Activated gamma-delta T cell (primary cell): ENCODE results near the gene DNPH1.

Experiments
- DNase-seq: peaks from one replicate; lab custom pipeline; 2025; lab: John Stamatoyannopoulos, UW
- total RNA-seq, 2 donors: gene quantifications; one replicate each; lab custom pipeline; 2026; lab: John Stamatoyannopoulos, UW

The DNPH1 gene, protein sequence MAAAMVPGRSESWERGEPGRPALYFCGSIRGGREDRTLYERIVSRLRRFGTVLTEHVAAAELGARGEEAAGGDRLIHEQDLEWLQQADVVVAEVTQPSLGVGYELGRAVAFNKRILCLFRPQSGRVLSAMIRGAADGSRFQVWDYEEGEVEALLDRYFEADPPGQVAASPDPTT
- 15.4 to 16.4 reads per million in 2 donors for total RNA-seq

DNA sequence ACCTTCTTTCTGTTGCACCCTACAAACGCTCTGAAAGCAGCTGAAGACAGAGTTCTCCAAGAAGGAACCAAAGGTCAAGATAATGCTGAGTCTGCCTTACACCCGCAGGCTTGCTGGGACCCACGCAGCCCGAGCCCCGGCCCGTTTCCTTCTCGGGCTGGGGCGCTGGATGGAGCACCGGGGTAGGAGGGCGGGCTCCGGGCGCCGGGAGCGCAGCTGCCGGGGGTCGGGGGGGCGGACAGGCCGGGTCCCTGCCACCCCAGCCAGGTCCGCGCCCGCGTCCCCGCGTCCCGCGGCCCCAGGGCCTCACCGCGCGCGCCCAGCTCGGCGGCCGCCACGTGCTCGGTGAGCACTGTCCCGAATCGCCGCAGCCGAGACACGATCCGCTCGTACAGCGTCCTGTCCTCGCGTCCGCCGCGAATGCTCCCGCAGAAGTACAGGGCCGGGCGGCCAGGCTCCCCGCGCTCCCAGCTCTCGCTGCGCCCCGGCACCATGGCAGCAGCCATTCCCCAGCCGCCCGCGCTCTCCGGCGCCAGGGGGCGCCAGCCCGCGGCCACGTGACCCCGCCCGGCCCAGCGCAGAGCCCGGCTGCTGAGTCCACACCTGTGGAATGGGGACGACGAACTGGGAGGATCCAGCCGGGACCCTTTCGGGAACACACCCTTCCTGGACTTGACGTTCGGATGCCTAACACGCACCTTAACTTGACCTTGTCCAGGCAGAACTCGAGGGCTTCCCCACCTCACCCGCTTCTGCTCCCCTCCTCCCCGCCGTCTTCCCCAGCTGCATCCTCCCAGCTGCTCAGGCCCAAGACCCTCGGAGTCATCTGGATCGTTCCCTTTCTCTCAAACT is at the start of gene DNPH1:
DNPH1 (minus strand) TSS at position 531 of the 852 bp plus-strand sequence; CDS start at position 506, 25 bp downstream.
- peak; percentile 59 for DNase-seq

DNA sequence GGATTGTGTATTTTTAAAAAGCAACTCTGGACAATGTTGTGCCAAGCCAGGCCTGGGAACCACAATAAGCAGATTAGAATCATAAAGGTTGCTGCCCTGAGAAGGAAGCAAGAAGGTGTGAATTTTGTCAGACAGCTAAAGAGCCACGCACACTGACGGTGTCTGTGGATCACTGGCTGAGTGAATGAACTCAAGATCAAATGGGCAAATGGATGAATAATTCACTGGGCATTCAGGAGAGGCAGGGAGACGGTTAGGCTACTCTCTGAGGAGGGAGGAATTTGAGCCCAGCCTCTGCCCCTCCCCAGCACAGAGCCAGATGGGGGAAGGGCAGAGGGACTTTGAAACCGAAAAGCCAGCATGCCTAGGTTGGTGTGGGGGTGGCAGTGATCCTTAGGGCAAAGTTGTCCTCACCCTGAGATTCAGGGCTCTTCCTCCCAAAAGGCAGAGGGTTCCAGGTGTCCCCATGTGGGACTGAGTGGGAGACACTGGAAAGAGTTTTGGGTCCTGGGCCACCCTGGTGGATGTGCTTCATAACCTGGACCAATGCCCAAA is 49.3 kb upstream of the DNPH1 start:
- no peak for DNase-seq

DNA sequence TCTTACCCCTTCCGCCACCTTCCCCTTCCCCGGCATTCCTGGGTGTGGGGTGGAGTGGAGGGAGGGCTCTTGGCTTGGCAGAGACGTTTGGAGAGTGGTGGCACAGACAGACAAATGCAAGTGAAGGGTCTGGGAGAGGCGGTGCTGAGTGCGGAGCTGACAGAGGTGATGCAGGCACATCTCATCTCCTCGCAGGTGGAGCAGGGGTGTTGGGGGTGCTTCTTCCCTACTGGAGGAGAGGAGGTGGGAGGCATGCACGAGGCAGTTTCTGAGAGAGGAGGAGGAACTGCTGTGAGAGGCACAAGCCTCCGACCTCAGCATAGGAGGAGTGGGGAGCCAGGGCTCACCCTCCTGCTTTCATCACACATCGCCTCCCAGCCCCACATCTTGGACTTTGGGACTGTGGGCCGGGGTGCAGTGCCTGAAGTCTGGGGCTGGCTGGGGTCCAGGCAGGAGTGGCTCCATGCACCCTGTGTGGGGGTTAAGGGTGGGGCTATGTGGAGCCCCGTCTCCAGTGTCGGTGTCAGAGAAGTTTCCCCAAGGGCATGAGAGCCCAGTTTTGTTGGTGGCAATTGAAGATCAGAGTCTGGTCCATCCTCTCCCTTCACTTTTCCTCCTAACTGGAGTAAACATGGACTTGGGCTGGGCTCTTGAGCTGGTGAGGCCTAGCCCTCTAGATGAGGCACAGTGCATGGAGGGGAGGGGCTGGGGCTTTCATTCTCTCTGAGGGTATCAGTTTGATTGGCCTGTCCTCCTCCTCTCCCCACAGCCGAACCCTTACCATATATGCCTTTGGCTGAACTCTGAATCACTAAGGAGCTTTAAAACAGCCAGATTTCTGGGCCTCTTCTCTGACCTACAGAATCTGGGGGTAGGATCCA is 48.6 kb upstream of the DNPH1 start:
- DNase-seq = no peak

DNA sequence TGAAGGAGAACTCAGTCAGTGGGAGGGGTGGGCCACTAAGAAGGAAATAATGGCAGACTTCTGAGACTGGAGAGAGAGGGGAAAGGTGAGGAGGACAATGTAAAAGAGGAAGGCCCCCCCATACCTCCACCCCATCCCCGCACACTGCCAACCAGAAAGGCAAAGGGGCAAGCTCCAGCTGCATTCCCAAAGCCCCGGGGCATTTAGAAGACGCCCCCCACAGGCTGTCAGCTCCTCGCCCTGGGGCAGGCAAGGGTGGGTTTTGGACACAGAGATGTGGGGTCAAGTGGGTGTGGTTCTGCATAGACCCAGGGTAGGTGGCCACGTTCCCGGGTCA is 48.0 kb upstream of the DNPH1 start:
- DNase-seq = no peak

DNA sequence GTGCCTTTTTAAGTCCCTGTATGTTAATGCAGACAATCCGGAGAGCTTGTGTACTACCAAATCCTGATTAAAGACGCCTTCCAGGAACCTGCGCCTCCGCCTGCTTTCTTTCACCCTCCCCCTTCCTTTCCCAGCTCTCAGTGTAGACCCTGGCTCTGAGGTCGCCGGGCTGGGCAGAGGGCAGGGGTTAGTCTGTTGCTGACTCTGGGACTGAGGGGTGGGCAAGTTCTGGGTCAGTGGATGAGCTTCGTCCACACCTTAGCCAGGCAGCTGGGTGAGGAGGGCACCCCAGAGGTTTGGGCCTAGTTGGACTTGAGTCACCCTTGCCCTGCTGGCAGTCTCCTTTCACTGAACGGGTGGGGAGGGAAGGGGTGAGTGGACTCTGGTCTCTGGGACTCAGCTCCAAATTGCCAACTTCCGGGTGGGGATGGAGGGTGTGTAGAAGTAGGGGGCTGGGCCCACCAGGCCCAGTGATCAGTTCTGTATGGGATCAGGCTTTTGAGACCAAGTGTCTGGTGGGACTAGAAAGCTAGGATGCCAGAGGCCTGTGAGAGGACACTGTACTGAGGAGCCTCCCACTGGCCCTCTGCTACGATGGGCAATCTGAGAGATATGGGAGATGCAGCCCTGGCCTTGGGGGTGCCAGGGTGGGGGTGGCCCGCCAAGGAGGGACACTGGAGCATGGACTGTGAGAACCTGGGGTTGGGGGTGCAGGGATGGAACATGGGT is 47.5 kb upstream of the DNPH1 start:
- no peak for DNase-seq

DNA sequence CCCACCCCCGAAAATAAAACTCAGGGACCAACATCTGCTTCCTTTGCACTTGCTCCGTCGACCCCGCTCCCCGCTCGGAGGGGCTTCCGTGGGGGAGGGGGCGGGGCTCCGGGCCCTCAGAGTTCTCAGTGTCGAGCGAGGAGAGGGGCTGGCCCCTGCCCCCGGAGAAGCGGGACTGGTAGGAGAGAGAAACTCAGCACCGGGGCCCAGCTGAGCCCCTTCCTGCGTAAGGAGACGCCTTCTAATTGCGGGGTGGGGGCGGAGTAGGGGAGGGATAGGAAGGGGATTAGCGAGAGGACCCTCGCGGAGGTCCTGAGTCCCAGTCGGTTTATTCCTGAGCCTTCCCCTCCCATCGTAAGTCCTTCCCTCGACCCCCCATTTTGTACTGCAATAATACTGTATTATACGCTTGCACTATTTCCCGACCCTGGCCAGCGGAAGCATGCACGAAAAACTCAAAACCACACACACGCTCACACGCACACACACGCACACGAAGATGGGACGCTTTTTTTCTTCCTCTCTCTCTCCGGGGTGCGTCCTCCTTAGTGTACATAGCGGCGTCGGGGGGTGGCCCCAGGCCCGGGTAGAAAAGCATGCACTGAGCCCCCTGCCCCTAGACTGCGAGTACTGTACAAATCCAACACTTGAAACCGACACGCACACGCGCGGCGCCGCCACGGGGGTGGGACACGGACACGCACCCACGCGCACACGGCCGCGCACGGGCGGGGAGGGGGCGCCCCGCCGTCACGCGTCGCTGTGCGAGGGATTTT is 46.7 kb upstream of the DNPH1 start:
- no peak for DNase-seq

DNA sequence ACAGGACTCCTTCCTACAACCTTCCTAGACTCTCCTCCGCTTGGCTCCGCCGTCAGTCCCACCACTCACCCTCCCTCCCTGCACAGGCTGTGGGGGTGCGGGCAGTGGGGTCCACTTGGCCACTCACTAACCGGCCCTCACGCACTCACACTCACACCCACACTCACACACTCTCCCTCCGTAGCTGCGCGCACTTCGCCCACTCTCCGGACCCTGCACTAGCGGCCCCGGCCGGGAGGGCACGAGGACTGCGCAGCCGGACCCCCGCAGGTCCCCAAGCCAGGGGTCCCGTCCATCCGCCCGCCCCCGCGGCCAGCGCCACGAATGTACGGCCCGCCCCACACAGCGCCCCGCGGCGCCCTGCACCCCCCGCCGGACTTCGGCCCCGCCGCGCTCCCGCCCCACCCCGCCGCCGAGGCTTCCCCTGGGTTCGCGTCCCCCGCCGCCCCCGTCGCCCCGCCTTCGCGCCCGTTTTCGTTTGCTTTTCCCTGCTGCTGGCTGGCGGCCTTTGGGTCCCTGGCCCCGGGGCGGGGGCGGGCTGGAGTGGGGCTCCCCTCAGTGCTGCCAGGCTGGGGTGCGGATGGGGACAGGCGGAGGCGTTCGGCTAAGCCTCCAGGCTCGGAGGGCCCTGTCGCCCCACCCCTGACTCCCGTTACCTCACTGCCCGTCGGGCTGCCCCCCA is 45.8 kb upstream of the DNPH1 start:
- DNase-seq = no peak

DNA sequence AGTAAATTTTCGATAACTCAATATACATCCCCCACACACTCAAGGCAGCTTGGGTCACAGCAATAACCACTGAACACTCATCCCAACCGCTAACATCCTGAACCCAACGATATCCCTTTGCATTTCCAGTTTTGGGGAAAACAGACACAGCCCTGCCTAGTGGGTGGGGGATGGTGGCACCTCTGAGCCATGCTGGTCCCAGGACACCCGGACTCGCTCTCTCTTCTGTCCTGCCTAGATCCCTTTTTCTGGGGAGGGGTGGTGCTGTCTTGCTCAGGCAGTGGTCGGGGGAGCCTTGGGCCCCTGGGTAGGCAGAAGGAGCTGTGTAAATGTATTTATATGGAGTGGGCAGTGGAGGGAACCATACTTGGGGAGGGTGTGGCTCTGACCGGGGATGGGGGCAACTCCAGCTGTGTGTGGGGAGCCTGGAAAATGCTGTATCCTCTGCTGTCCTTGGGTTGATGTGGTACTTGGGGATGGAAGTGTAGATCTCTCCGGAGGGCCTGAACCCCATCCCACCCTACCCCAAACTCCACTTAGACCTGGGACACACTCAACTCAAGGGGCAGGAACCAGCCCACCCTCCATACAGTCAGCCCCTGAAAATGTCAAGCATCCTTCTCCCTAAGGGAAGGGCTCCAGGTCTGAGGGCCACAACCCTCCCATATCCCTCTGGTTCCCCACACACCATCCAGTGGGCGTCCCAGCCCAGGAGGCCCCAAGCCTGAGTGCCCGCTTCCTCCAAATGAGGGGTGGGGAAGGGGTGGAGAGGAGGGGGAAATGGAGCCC is 45.0 kb upstream of the DNPH1 start:
- no peak for DNase-seq

DNA sequence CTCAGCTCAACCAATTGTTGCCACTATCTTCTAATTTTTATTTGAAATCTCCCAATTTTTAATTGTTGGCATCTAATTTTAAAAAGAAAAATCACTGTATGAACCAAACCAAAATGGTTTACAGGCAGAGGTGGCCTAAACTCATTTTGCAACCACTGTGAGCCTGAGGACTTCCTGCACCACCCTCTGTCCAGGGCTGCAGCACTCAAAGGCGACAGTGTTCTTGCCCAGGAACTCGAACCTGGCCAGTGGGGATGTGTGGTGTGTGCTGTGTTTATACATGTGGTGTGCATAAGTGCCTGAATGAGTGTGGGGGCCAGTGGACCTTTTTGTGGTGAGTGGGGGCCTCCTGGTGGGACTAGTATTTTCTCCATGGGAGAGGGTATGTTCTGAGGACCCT is 44.4 kb upstream of the DNPH1 start:
- no peak for DNase-seq

DNA sequence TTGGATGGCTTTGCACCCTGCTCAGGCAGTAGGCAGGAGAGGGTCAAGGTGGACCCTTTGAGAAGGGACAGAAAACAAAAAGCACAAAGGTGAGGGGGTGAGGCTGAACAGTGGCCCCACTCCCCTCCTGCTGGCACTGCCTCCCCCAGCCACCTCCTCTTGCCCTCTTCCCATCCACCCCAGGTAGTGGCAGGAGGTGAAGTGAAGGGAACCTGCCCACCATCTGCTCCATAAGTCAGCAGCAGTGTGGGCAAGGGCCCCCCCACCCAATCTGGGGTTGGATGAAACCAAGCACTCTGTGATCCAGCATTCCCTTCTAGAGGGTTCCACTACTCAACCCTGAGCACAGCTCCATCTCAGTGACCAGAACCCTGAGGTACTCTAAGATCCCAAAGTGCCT is 42.7 kb upstream of the DNPH1 start:
- DNase-seq = no peak

DNA sequence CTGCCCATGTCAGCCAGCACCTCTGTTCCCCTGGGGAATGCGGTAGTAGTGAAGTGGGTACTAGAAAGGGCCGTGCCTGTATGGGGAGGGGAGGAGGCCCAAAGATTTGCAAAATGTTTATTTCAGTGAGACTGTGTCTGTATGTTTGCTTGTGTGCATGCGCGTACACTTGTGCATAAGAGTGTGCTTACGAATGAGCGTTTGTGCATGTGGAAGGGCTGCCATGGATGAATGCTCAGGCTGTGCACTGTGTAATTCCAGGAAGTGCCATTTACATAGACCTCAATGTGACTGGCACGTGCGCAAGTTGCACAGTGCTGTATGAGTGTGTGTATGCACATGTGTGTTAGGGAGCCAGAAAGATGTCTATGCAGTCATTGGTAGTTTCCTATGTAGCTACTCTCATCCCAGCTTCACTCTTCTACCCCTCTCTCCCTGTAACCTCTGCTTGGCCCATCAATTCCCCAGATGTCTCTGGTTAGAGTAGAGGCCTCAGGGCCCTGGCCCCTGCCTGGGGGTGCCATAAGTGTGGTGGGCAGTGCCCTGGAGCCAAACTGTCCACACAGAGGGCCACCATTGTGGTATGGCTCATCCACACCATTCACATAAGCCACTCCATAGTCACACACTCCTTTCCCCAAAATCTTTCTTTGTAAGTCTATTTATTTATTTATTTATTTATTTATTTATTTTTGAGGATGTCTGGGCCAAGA is 42.0 kb upstream of the DNPH1 start:
- DNase-seq = no peak

DNA sequence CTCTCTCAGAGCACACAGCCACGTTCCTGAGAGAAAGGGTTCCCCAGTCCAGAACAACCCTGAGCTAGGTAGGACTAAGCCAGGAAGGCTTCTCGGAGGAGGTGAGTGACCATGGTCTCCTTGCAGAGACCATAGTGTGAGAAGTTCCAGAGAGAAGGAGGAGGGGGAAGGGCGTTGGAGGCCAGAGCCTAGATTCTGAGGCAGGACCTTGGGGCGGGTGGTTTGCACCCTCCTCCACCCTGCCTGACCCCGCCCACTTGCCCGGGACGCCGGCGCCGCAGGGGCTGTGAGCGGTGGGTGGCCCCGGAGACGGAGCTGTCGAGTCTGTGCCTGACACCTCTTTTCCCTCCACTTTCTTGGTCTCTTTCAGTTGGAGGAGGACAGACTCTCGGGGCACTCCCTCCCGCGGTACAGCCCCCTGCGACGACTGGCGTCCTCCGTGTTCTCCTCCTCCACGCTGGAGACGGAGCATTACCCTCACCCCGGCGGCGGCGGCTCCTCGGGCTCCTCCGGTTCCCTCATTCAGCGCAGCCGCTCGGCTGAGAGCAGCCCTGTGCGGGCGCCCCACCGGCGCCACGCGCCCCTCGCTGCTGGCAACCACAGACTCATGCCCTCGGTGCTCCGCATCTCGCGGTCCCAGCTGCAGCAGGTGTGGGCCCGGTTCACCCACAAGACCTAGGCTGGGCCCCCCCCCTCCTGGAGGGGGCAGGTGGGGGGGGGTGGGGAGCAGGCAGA is 40.2 kb upstream of the DNPH1 start:
- peak; percentile 31 for DNase-seq

DNA sequence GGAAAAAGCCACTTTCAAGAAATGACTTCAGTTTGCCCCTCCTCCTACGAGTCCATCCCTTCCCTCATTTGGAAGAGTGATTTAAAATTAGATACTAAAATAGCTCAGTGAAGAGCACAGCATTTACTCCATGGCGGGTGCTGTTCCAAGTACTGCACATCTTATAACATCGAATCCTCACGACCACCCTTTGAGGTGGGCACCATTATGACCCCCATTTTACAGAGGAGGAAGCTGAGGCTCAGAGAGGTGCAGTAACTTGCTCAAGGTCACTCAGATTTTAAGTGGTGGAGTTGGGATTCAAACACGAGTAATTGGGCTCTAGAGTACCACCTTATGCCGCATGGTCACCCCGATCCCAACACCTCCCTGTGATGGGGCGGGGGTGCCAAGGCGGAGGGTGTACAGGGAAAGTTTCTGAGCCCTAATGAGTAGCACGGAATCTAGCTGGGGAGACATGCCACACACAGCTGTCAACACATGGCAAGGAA is 39.5 kb upstream of the DNPH1 start:
- DNase-seq = no peak

DNA sequence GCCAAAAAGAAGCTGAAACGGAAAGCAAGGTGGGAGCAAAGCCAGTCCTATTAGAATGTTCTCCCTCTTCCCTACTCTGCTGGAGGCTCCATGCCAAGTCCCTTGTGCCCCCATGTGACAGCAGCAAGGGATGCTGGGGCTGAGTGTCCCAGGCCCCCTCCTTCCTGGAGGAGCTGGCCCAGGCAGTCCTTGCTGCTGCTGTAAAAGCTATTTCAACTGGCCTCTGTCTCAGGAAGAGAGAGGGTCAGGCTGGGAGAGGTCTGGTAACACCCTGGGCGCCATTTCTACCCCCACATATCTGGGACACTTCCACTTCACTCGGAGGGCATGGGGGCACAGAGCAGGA is 39.0 kb upstream of the DNPH1 start:
- no peak for DNase-seq

DNA sequence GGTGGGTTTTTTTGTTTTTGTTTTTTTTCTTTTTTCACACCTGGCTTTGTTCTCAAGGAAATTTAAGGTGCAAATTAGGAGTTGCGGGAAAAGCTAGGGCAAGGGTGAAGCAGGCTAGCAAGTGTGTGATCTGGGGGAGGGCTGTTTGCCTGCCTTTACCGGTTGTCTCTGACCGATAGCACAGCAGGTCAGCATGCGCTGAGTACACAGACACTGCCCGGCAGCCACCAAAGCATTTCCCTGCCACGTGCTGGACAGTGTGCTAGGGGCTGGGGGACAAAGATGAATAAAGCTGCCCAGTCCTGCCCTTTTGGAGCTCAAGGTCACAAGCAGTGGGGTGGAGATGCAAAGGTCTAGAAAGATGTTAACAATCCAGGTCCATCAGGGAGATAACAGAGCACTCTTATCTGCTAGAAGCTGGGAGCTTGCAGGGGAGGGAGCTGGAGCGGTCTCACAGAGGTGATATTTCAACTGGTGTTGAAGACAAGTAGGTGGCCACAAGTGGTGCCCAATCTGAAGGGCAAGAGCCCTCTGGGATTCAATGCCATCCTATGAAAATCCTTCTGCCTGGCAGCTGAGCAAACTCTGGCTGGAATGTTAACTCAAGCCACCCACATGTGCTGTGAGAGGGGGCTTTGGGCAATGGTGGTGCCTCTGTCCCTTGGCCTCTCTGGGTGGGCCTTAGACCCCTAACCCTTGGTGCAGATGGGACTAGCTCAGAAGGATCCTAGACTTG is 38.5 kb upstream of the DNPH1 start:
- no peak for DNase-seq

DNA sequence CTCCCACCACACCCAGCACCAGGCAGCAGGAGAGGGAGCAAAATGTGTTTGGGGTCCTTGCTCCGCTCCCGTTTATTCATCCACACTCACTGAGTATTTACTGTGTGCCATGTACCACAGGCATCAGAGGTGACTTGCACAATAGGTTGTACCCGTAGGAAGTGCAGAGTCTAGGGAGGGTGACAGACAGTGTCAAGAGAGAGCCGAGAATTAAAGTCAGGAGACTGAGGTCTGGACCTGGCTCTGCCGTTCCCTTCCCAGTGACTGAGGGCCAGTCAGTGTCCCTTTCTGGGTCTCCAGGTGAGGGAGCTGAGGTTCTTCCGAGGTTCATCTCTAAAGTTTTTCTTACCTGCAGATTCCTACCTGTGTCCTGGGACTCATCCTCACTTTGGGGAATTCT is 36.3 kb upstream of the DNPH1 start:
- no peak for DNase-seq

DNA sequence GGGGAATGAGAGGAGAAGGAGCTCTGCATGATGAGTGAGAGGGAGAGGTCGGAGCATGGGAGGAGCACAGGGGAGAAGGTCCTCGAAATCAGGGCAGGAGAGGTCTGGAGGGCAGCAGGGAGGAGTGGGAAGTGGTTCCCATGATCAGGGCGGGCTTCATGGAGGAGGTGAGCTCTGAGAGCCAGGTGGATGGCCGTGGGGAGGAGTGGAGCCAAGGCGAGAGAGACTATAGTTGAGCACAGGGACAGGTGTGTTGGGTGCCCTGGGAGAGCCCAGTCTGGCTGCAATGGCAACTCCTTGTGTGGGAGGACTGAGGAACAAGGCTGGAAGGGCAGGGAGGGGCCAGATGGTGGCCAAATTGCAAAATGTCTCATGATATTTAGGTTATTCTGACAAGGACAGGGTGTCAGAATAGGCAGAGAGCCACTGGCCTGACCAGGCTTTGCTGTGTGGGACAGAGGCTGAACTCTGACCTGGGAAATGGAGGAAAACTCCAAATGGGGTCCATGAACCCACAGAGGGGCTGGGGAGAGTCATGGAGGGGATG is 35.4 kb upstream of the DNPH1 start:
- no peak for DNase-seq
